GM23248 (cell line): ENCODE data around the gene LMF1. TPM values are rescaled to one million over a fixed set of nuclear protein-coding genes. Genes with fewer than 3 reads are reported as not detected.

Experiments used
- DNase-seq: peaks from one replicate; pipeline ENCODE4 v3.0.0-alpha.2; 2015
- H2AFZ ChIP-seq: fragments of 200-600 bp; sonication (generic); 2 replicates; pipeline ENCODE4 v1.6.1; 2016; ENCODE audit warnings: antibody characterized with exemption
- H3F3A ChIP-seq: fragments of 200-600 bp; sonication (generic); 2 replicates; pipeline ENCODE4 v1.6.1; 2016; ENCODE audit warnings: mild to moderate bottlenecking, antibody characterized with exemption, mixed run types; ENCODE audit not compliant: insufficient read depth
- H3K27ac ChIP-seq: fragments of 200-600 bp; sonication (generic); 2 replicates; pipeline ENCODE4 v1.5.1; 2016; ENCODE audit warnings: mild to moderate bottlenecking
- H3K27me3 ChIP-seq: fragments of 200-600 bp; sonication (generic); replicated peaks from 2 replicates; pipeline ENCODE4 v1.6.1; 2016; ENCODE audit warnings: mild to moderate bottlenecking; ENCODE audit not compliant: insufficient read depth
- H3K36me3 ChIP-seq: fragments of 200-600 bp; sonication (generic); 2 replicates; pipeline ENCODE4 v1.6.1; 2016; ENCODE audit warnings: low read depth, mild to moderate bottlenecking
- H3K4me1 ChIP-seq: fragments of 200-600 bp; sonication (generic); 2 replicates; pipeline ENCODE4 v1.6.1; 2016; ENCODE audit warnings: mild to moderate bottlenecking; ENCODE audit not compliant: insufficient read depth
- H3K4me2 ChIP-seq: fragments of 200-600 bp; sonication (generic); one replicate; pipeline ENCODE4 v1.6.1; 2016; ENCODE audit warnings: mild to moderate bottlenecking; ENCODE audit not compliant: unreplicated experiment
- H3K4me3 ChIP-seq: fragments of 200-600 bp; sonication (generic); 2 replicates; pipeline ENCODE4 v1.5.1; 2016; ENCODE audit warnings: mild to moderate bottlenecking
- H3K79me2 ChIP-seq: fragments of 200-600 bp; sonication (generic); 2 replicates; pipeline ENCODE4 v1.6.1; 2016; ENCODE audit warnings: mild to moderate bottlenecking; ENCODE audit not compliant: insufficient read depth
- H3K9ac ChIP-seq: fragments of 200-600 bp; sonication (generic); 2 replicates; pipeline ENCODE4 v1.6.1; 2016; ENCODE audit warnings: mild to moderate bottlenecking
- H3K9me2 ChIP-seq: fragments of 200-600 bp; sonication (generic); 2 replicates; pipeline ENCODE4 v1.6.1; 2016; ENCODE audit warnings: mixed run types, mild to moderate bottlenecking, moderate library complexity; ENCODE audit not compliant: insufficient read depth
- H3K9me3 ChIP-seq: fragments of 200-600 bp; sonication (generic); one replicate; pipeline ENCODE4 v1.6.1; 2017; ENCODE audit warnings: low read depth
- H4K20me1 ChIP-seq: fragments of 200-600 bp; sonication (generic); 2 replicates; pipeline ENCODE4 v1.6.0; 2016; ENCODE audit not compliant: insufficient read depth
- EZH2 ChIP-seq: fragments of 200-600 bp; sonication (generic); IDR thresholded peaks from 2 replicates; pipeline ENCODE4 v1.6.1; 2018; ENCODE audit warnings: antibody characterized with exemption, mild to moderate bottlenecking; ENCODE audit not compliant: insufficient read depth, poor library complexity, severe bottlenecking
- EZH2phosphoT487 ChIP-seq: fragments of 200-600 bp; sonication (generic); IDR thresholded peaks from 2 replicates; pipeline ENCODE4 v1.6.1; 2018; ENCODE audit warnings: antibody characterized with exemption, moderate library complexity, mild to moderate bottlenecking, low read depth; ENCODE audit not compliant: insufficient read depth
- WGBS, 2 experiments: methylation state at CpG; one replicate each; pipeline ENCODE4 v1.1.6; 2015 to 2017; ENCODE audit warnings: low lambda C conversion rate in 2 of 2, low coverage in 1 of 2; ENCODE audit errors: missing lambda C conversion rate in 2 of 2; 5-methylcytosine and 5-hydroxymethylcytosine counted together
- in situ Hi-C: fragments of 300-500 bp; cut with MboI; formaldehyde crosslinking; loops from 2 replicates; pipeline ENCODE4 v1.15.0; 2020
- polyA plus RNA-seq: library from polyadenylated mRNA; unstranded; fragments of >200 nt; fragmentation: Nextera tagmentation; extraction: Ambion mirVana; gene quantifications from 2 replicates; pipeline ENCODE4 v1.2.1, GENCODE V29; 2016
- total RNA-seq: library from RNA; depleted of rRNA; stranded (reverse); fragments of >200 nt; shearing (Covaris generic); gene quantifications from 2 replicates; pipeline ENCODE4 v1.2.3, GENCODE V29; 2014

LMF1 gene
- total and polyA plus RNA-seq, 2 experiments from 2014 or later: 23.1 to 53.0 TPM

DNA sequence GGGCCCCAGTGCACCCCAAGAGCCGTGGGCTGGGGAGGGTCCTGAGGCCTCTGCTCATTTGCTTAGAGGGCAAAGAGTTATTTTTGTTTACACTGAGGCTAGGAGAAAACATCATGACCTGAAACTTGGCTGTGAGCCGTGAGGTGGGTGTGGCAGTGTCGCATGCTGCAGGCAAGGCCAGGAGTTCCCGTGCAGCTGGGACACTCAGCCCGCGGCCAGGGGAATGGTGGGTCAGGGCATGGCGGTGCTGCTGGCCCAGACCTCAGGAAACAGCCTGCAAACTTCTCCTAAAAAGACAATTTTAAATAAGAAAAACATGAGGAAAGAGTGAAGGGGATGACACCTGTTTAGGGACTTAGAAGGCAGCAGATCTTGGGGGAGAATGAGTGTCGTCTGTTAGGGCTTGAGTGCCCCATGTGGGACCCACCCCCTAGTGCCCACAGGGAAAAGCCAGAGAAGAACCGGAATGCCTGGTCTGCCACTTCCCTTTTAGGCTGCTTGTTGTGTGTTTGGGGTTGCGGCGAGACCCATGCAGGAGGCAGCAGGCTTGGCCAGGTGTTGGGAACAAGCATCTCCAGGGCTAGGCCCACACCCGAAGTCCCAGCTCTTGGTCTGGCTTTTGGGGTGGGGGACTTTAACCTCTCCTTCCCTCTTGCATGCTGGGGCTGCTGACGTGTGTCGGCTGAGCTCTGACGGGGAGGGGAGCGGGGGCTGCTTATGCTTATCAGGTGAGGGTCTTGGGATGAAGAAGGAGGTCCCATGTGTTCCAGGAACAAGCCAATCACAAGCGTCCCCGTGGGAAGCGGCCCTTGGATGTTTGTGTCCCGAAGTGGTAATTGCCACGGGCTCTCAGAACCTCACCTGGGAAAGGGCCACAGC is 89.3 kb downstream of the LMF1 start:
- Histone ChIP-seq H3K4me1 (no peaks in the 10 kb centered on the region), H3F3A (no peaks in the 10 kb centered on the region), H4K20me1 (no peaks in the 10 kb centered on the region), H3K4me3 (no peak overlapping the region), H3K9me3 (no peaks in the 10 kb centered on the region), H3K9me2 (no peaks in the 10 kb centered on the region), H3K27ac (no peak overlapping the region), H2AFZ (no peak overlapping the region), H3K4me2 (no peak overlapping the region), H3K79me2 (no peaks in the 10 kb centered on the region), H3K9ac (no peak overlapping the region), H3K36me3 (peaks cover 16% of the 10 kb centered on the region), H3K27me3 (no peaks in the 10 kb centered on the region)
- in situ Hi-C loops: no loop called here
- TF ChIP-seq EZH2: no peak
- no peak for TF ChIP-seq EZH2phosphoT487
- DNase-seq: no peak
- WGBS, 2 experiments: 70 to 80% methylated on average over 20 to 21 of the region's 21 CpGs

DNA sequence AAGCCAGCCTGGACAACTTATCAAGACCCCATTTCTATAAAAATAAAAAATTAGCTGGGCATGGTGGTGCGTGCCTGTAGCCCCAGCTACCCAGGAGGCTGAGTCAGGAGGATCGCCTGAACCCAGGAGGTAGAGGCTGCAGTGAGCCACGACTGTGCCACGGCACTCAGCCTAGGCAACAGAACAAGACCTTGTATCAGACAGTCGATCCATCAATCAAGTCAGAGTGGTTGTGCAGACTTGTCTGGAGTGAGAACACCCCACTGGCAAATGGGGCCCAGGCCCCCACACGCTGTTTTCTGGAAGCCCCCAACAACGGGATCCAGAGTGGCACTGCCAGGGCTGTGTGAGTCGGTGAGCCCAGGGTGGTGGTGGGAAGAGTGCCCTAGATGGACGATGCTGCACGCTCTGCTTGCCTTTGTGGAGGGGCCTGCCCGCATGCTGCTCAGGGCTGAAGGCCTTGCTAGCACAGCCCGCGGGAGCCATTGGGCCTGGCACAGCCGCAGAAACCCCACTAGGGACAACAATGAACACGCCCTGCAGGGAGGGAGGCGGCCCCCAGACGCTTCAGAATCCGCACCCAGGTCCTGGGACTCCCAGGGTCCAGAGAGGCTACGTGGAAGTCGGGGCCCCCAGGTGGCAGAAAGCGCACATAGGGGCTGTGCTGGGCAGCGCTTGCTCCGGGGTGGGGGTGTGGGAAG is 90.2 kb downstream of the LMF1 start:
- Histone ChIP-seq H3K4me2 (no peak overlapping the region), H3K36me3 (peaks cover 16% of the 10 kb centered on the region), H2AFZ (no peak overlapping the region), H3K9me2 (no peaks in the 10 kb centered on the region), H3K27me3 (no peaks in the 10 kb centered on the region), H3K9me3 (no peaks in the 10 kb centered on the region), H3K4me3 (no peak overlapping the region), H4K20me1 (no peaks in the 10 kb centered on the region), H3K9ac (no peak overlapping the region), H3F3A (no peaks in the 10 kb centered on the region), H3K79me2 (no peaks in the 10 kb centered on the region), H3K4me1 (no peaks in the 10 kb centered on the region), H3K27ac (no peak overlapping the region)
- TF ChIP-seq EZH2: no peak
- TF ChIP-seq EZH2phosphoT487: no peak
- in situ Hi-C loops: no loop called here
- no peak for DNase-seq
- 84 to 88% methylated on average over 22 to 23 of the region's 23 CpGs for WGBS, 2 experiments

DNA sequence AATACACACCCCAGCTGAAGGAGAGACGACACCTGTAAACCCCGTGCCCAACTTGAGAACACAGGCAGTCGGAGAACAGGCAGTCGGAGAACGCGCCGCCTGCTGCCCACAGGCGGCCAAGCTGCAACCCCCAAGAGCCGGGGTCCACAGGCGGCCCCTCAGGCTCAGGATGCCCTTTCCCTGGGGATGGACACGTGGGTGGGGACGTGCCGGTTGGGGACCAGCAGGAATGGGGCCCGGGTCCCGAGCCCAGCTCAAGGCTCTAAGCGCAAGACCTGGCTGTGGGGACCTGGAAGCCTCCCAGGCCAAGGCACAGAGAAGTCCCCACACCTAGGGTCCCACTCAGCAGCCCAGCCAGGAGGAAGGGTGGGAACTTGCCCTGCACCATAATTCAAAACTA is 90.8 kb downstream of the LMF1 start:
- Histone ChIP-seq H4K20me1 (no peaks in the 10 kb centered on the region), H3K9ac (no peak overlapping the region), H3K4me2 (no peak overlapping the region), H3K9me2 (no peaks in the 10 kb centered on the region), H3K79me2 (no peaks in the 10 kb centered on the region), H3F3A (no peaks in the 10 kb centered on the region), H2AFZ (no peak overlapping the region), H3K4me1 (no peaks in the 10 kb centered on the region), H3K27ac (no peak overlapping the region), H3K36me3 (peaks cover 16% of the 10 kb centered on the region), H3K27me3 (no peaks in the 10 kb centered on the region), H3K4me3 (no peak overlapping the region), H3K9me3 (no peaks in the 10 kb centered on the region)
- TF ChIP-seq EZH2phosphoT487 (no peak), EZH2 (no peak)
- no peak for DNase-seq
- whole genome bisulfite sequencing, 2 experiments: 85% methylated on average over 11 to 16 of the region's 16 CpGs
- in situ Hi-C loops: no loop called here

DNA sequence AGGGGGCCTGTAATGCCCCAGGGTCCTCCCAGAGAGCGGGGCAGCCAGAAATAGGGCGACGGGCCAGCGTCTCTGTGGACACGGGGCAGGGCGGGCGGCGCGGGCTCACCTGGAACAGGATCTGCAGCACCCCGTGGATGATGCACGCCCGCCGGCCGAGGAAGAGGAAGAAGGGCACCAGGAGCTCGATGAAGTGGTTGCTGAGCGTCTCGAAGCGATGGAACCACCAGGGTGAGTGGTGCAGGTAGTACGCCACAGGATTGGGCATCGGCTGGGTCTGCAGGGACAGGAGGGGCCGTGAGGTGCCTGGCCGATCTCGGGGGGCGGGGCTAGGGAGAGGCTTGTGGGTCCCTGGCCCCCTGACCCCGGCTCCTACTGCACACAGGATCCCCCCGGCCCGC is 91.3 kb downstream of the LMF1 start:
- Histone ChIP-seq H4K20me1 (no peaks in the 10 kb centered on the region), H3K4me2 (no peak overlapping the region), H3K9me3 (no peaks in the 10 kb centered on the region), H3K4me1 (no peaks in the 10 kb centered on the region), H3K79me2 (no peaks in the 10 kb centered on the region), H3K27ac (no peak overlapping the region), H2AFZ (no peak overlapping the region), H3F3A (no peaks in the 10 kb centered on the region), H3K4me3 (no peak overlapping the region), H3K36me3 (peaks cover 11% of the 10 kb centered on the region), H3K9me2 (no peaks in the 10 kb centered on the region), H3K9ac (no peak overlapping the region), H3K27me3 (no peaks in the 10 kb centered on the region)
- in situ Hi-C loops: no loop called here
- 84 to 87% methylated on average over 16 to 27 of the region's 27 CpGs for WGBS, 2 experiments
- no peak for TF ChIP-seq EZH2phosphoT487
- TF ChIP-seq EZH2: no peak
- no peak for DNase-seq
